ENCODE results near the gene BTC.

BTC gene, protein sequence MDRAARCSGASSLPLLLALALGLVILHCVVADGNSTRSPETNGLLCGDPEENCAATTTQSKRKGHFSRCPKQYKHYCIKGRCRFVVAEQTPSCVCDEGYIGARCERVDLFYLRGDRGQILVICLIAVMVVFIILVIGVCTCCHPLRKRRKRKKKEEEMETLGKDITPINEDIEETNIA

DNA sequence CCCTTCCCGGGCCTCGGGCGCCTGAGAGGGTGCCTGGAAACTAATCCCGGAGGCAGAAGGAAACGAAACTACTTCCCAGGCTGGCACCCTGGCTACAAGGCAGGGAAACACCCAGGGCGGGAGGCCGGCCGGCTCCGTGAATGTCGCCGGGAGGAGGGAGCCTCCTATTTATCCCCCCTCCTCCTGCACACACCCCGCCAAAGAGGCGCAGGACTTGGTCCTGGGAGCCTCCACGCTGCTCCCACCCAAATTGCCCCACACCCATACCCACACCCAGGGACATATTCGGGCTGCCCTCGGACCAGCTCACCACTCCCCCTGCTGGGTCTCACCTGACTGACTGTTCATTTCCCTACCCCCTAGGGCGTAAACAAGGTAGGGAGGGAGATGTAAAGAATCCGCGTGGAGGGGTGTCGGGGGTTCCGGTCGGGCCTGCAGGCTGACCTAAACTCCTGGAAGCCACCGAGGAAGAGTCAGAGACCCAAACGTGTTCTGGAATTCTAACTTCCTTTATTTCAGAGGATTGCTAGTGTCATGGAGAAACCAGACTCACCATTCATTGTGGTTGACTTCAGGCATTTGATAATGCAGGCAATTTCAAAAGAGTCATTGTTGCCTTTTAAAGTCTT lies at the start of gene BTC:
Gene BTC, minus strand, starts transcription at position 142 of the 629 bp plus-strand sequence. CDS start 198 bp downstream, outside the sequence.
- TF ChIP-seq, protein P1, sequence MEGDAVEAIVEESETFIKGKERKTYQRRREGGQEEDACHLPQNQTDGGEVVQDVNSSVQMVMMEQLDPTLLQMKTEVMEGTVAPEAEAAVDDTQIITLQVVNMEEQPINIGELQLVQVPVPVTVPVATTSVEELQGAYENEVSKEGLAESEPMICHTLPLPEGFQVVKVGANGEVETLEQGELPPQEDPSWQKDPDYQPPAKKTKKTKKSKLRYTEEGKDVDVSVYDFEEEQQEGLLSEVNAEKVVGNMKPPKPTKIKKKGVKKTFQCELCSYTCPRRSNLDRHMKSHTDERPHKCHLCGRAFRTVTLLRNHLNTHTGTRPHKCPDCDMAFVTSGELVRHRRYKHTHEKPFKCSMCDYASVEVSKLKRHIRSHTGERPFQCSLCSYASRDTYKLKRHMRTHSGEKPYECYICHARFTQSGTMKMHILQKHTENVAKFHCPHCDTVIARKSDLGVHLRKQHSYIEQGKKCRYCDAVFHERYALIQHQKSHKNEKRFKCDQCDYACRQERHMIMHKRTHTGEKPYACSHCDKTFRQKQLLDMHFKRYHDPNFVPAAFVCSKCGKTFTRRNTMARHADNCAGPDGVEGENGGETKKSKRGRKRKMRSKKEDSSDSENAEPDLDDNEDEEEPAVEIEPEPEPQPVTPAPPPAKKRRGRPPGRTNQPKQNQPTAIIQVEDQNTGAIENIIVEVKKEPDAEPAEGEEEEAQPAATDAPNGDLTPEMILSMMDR (IDR thresholded peaks at IDR 0.05; ENCODE audit: borderline replicate concordance, insufficient read depth, low read depth, low read length): peak; percentile 20; the same call in 1 of the 2 replicates
- no peak within 1 kb of the TSS for H3K4me3 ChIP-seq (ENCODE audit: low read depth, low read length)

DNA sequence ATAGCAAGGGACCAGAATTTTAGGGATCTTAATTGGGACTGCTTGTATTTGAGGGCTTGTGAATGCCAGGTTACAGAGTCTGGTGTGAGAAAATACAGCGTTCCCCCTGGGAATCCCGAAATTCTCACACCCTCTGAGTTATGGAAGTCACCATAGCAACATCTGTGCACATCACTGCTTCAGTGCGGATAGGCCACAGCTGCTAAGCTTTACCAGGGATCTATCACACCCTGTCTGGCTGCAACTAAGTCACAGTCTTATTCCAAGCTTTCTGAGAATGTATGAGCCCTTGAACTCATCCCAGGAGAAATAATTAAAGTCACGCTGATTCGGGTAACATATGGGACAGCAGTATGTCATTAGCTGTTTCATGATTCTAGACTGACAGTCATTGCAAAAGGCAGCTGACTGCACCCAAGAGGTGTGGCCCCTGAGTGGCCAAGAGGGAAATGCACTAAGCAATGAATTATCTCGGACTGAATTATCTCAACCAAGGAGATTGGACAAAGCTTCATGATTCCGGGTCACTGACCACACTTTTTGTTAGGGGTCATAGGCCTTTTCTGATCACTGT lies 46.7 kb upstream of the BTC start:
- TF ChIP-seq, protein P1 (IDR thresholded peaks at IDR 0.05; ENCODE audit: borderline replicate concordance, insufficient read depth, low read depth, low read length): no peak
- H3K4me3 ChIP-seq (ENCODE audit: low read depth, low read length): no peak overlapping the region

- no peak overlapping the region for H3K4me3 ChIP-seq (ENCODE audit: low read depth, low read length)
- TF ChIP-seq, protein P1 (IDR thresholded peaks at IDR 0.05; ENCODE audit: borderline replicate concordance, insufficient read depth, low read depth, low read length): no peak
Measured at GRCh38 chr4:74838746-74839370, 44.5 kb upstream of the BTC start.

DNA sequence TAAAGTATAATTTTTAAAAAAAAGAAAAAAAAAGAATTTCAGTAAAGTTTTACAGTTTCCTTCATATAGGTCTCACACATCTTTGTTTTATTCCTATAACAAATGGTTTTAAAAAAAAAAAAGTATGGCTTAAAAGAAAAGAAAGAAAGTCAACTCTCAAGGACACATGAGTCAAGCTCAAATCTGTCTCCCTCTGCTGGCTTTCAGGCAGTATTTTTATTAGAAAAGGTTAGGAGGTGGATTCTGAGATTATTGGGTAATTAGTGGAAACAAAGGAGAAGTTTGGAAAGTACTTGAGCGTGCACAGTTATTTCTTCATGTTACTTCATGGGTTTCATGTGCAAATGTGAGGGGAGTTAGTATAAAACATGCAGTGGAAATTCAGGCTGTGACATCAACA lies 36.6 kb upstream of the BTC start:
- TF ChIP-seq, protein P1 (IDR thresholded peaks at IDR 0.05; ENCODE audit: borderline replicate concordance, insufficient read depth, low read depth, low read length): no peak
- H3K4me3 ChIP-seq (ENCODE audit: low read depth, low read length): no peak overlapping the region

GRCh38 chr4:74823194-74823593 lies 28.9 kb upstream of the BTC start:
- H3K4me3 ChIP-seq (ENCODE audit: low read depth, low read length): no peak overlapping the region
- TF ChIP-seq, protein P1 (IDR thresholded peaks at IDR 0.05; ENCODE audit: borderline replicate concordance, insufficient read depth, low read depth, low read length): no peak

DNA sequence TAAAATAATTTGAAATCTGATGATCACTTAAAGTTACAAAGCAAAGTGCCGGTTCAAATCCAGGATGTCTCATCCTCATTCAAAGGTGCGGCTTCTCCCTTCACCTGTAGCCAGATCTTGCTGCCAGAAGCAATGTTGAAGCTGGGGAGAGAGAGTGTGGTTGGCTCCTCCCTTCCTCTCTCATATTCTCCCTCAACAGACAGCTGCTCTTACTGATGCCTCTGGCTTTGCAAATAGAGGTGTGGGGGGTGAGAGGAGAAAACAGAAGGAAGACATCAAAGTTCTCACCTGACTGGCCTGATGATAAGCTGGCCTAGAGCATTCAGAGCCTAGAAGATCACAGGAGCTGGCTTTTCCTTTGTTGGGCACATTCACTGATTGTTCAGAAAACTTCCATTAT lies 28.3 kb upstream of the BTC start:
- no peak overlapping the region for H3K4me3 ChIP-seq (ENCODE audit: low read depth, low read length)
- TF ChIP-seq, protein P1 (IDR thresholded peaks at IDR 0.05; ENCODE audit: borderline replicate concordance, insufficient read depth, low read depth, low read length): no peak

Data from GM12875 (cell line).